ENCODE data around the gene ZFP36L1. TPM values are rescaled to one million over a fixed set of nuclear protein-coding genes. Genes with fewer than 3 reads are reported as not detected.
A peak's percentile ranks its signal among the peaks of the same experiment; 100 is the strongest.

Gene ZFP36L1
- total and polyA plus RNA-seq, 9 of the 15 experiments (the other 6 are each of a cell fraction or from before 2014, with no cell fraction given): 1.3 to 26.6 (median 3.7) TPM

DNA sequence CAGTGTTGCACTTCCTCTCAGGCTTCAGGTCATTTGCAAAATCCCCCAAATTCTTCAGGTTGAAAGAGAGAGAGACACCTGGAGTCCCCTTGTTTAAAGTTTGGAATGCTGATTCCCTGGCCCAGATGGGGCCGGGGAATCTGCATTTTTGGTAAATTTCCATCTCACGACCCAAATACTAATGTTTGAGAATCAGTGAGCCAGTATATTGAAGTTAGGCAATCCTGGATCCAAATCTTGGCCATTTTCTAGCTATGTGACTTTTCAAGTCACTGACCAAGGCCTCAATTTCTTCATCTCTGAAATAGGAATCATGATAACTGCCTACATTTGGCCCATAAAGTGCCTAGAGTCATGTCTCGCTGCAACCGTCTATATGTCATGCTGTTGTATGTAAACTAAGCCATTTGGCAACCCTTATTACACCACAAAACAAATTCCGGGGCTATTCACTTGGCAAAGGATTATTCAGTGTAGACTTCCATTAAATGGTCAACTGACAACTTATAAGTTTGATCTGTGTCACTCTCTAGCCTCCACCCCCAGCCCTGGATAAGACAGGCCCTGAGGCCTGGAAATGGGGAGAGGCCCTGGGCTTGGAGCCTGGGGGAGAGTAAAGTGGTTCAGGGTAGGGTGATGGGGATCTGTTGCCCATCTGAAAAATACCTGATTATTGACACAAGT lies 3.7 kb upstream of the ZFP36L1 start (continued):
- TF ChIP-seq SMAD3 (CRISPR knock-in tag; conservative IDR thresholded peaks at IDR 0.05) (no peak), MCM5 (IDR thresholded peaks at IDR 0.05; ENCODE audit: low read depth) (no peak), TEAD1 (CRISPR knock-in tag; IDR thresholded peaks at IDR 0.05) (no peak), ZC3H4 (CRISPR knock-in tag; IDR thresholded peaks at IDR 0.05; ENCODE audit: borderline replicate concordance) (no peak), NFYB (IDR thresholded peaks at IDR 0.05; ENCODE audit: extremely low read depth, insufficient read length) (no peak), HMGN3 (IDR thresholded peaks at IDR 0.05; ENCODE audit: borderline replicate concordance, extremely low read depth, insufficient read length, low read depth, low read length) (no peak), ZNF12 (CRISPR knock-in tag; IDR thresholded peaks at IDR 0.05) (no peak), ZNF79 (CRISPR knock-in tag; IDR thresholded peaks at IDR 0.05; ENCODE audit: low read depth) (no peak), SMARCA4 (IDR thresholded peaks at IDR 0.05) (peak; percentile 35; the same call in 1 of the 2 replicates), TGIF2 (CRISPR knock-in tag; IDR thresholded peaks at IDR 0.05) (no peak), TOE1 (IDR thresholded peaks at IDR 0.05; ENCODE audit: borderline replicate concordance) (0 out of 2 replicates have a peak, but pooled peaks have one; percentile 6), TOE1 (CRISPR knock-in tag; IDR thresholded peaks at IDR 0.05; ENCODE audit: borderline replicate concordance, low read depth) (no peak), PTTG1 (tag; IDR thresholded peaks at IDR 0.05; ENCODE audit: low read depth) (no peak), ARID3B (CRISPR knock-in tag; IDR thresholded peaks at IDR 0.05; ENCODE audit: borderline replicate concordance) (no peak), CTBP1 (IDR thresholded peaks at IDR 0.05; ENCODE audit: borderline replicate concordance) (no peak), ZNF384 (IDR thresholded peaks at IDR 0.05; ENCODE audit: low read depth, low read length) (no peak), ZNF184 (CRISPR knock-in tag; IDR thresholded peaks at IDR 0.05) (no peak)
- TF ChIP-seq, protein P1, sequence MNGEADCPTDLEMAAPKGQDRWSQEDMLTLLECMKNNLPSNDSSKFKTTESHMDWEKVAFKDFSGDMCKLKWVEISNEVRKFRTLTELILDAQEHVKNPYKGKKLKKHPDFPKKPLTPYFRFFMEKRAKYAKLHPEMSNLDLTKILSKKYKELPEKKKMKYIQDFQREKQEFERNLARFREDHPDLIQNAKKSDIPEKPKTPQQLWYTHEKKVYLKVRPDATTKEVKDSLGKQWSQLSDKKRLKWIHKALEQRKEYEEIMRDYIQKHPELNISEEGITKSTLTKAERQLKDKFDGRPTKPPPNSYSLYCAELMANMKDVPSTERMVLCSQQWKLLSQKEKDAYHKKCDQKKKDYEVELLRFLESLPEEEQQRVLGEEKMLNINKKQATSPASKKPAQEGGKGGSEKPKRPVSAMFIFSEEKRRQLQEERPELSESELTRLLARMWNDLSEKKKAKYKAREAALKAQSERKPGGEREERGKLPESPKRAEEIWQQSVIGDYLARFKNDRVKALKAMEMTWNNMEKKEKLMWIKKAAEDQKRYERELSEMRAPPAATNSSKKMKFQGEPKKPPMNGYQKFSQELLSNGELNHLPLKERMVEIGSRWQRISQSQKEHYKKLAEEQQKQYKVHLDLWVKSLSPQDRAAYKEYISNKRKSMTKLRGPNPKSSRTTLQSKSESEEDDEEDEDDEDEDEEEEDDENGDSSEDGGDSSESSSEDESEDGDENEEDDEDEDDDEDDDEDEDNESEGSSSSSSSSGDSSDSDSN (IDR thresholded peaks at IDR 0.05; ENCODE audit: borderline replicate concordance in 1 of 2, low read depth in 2 of 2, low read length in 2 of 2): no peak
- TF ChIP-seq, protein P2, sequence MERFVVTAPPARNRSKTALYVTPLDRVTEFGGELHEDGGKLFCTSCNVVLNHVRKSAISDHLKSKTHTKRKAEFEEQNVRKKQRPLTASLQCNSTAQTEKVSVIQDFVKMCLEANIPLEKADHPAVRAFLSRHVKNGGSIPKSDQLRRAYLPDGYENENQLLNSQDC (CRISPR knock-in tag; IDR thresholded peaks at IDR 0.05): no peak
- TF ChIP-seq, protein P3, sequence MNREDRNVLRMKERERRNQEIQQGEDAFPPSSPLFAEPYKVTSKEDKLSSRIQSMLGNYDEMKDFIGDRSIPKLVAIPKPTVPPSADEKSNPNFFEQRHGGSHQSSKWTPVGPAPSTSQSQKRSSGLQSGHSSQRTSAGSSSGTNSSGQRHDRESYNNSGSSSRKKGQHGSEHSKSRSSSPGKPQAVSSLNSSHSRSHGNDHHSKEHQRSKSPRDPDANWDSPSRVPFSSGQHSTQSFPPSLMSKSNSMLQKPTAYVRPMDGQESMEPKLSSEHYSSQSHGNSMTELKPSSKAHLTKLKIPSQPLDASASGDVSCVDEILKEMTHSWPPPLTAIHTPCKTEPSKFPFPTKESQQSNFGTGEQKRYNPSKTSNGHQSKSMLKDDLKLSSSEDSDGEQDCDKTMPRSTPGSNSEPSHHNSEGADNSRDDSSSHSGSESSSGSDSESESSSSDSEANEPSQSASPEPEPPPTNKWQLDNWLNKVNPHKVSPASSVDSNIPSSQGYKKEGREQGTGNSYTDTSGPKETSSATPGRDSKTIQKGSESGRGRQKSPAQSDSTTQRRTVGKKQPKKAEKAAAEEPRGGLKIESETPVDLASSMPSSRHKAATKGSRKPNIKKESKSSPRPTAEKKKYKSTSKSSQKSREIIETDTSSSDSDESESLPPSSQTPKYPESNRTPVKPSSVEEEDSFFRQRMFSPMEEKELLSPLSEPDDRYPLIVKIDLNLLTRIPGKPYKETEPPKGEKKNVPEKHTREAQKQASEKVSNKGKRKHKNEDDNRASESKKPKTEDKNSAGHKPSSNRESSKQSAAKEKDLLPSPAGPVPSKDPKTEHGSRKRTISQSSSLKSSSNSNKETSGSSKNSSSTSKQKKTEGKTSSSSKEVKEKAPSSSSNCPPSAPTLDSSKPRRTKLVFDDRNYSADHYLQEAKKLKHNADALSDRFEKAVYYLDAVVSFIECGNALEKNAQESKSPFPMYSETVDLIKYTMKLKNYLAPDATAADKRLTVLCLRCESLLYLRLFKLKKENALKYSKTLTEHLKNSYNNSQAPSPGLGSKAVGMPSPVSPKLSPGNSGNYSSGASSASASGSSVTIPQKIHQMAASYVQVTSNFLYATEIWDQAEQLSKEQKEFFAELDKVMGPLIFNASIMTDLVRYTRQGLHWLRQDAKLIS (CRISPR knock-in tag; IDR thresholded peaks at IDR 0.05): no peak
